Measurements from ENCODE around the gene RPAP3. TPM values are rescaled to one million over a fixed set of nuclear protein-coding genes. Genes with fewer than 3 reads are reported as not detected.

The RPAP3 gene
- total and polyA plus RNA-seq, 4 donors, result 5.5 to 8.1 (median 8.0) TPM

- no peak overlapping the region for H3K27ac ChIP-seq (ENCODE audit: low read depth in 1 of 2, low read length in 2 of 2)
- H3K9me3 ChIP-seq (ENCODE audit: control insufficient read depth in 4 of 4, low read length in 3 of 4), result no peaks in the 10 kb centered on the region
- no peaks in the 10 kb centered on the region for H3K4me1 ChIP-seq (ENCODE audit: control insufficient read depth in 4 of 4, insufficient read depth in 4 of 4, low read length in 3 of 4)
- no peak for TF ChIP-seq RXRA (IDR thresholded peaks at IDR 0.05)
- TF ChIP-seq YY1 (IDR thresholded peaks at IDR 0.05), result no peak
- TF ChIP-seq REST (IDR thresholded peaks at IDR 0.05), result no peak
- TF ChIP-seq RAD21 (IDR thresholded peaks at IDR 0.05), result no peak
- no peak for TF ChIP-seq TAF1 (conservative IDR thresholded peaks at IDR 0.05)
- no peak for TF ChIP-seq ATF3 (IDR thresholded peaks at IDR 0.05)
- TF ChIP-seq EGR1 (IDR thresholded peaks at IDR 0.05; ENCODE audit: low read depth in 2 of 2), result no peak
- no peak for TF ChIP-seq CTCF (IDR thresholded peaks at IDR 0.05; ENCODE audit: low read depth, low read length, missing input control)
- no peak for TF ChIP-seq HNF4G (IDR thresholded peaks at IDR 0.05)
- no peak for TF ChIP-seq FOXA1 (IDR thresholded peaks at IDR 0.05)
- TF ChIP-seq FOXA2 (IDR thresholded peaks at IDR 0.05), result no peak
- no peak for TF ChIP-seq MAX (IDR thresholded peaks at IDR 0.05)
- TF ChIP-seq ZBTB33 (IDR thresholded peaks at IDR 0.05), result no peak
- no peak for TF ChIP-seq HNF4A (conservative IDR thresholded peaks at IDR 0.05)
- no peak for DNase-seq (ENCODE audit: low spot score)
- whole genome bisulfite sequencing, result 87% methylated on average over 4 of the region's 4 CpGs
- H3K27me3 ChIP-seq (ENCODE audit: control insufficient read depth in 4 of 4, insufficient read depth in 4 of 4, low read length in 3 of 4), result no peaks in the 10 kb centered on the region
- no peak overlapping the region for H3K9ac ChIP-seq (ENCODE audit: low read depth in 1 of 2, low read length in 2 of 2)
- no peak overlapping the region for H3K4me3 ChIP-seq (ENCODE audit: low read depth in 1 of 3, low read length in 3 of 3)
- H3K36me3 ChIP-seq (ENCODE audit: control insufficient read depth in 4 of 4, insufficient read depth in 3 of 4, low read depth in 1 of 4, low read length in 3 of 4), result peaks cover 2 to 16% (median 15%) of the 10 kb centered on the region in 4 donors
Observed at GRCh38 chr12:47698055-47698454, 7.8 kb downstream of the RPAP3 start.

GRCh38 chr12:47689215-47689614 is 16.6 kb downstream of the RPAP3 start:
- Histone ChIP-seq H3K27me3 (ENCODE audit: control insufficient read depth in 4 of 4, insufficient read depth in 4 of 4, low read length in 3 of 4) (no peaks in the 10 kb centered on the region), H3K4me1 (ENCODE audit: control insufficient read depth in 4 of 4, insufficient read depth in 4 of 4, low read length in 3 of 4) (no peaks in the 10 kb centered on the region), H3K27ac (ENCODE audit: low read depth in 1 of 2, low read length in 2 of 2) (no peak overlapping the region), H3K4me3 (ENCODE audit: low read depth in 1 of 3, low read length in 3 of 3) (no peak overlapping the region), H3K9me3 (ENCODE audit: control insufficient read depth in 4 of 4, low read length in 3 of 4) (no peaks in the 10 kb centered on the region), H3K36me3 (ENCODE audit: control insufficient read depth in 4 of 4, insufficient read depth in 3 of 4, low read depth in 1 of 4, low read length in 3 of 4) (peaks cover 2 to 9% (median 6%) of the 10 kb centered on the region in 4 donors), H3K9ac (ENCODE audit: low read depth in 1 of 2, low read length in 2 of 2) (no peak overlapping the region)
- no peak for DNase-seq (ENCODE audit: low spot score)
- 85% methylated on average over 2 of the region's 2 CpGs for WGBS
- TF ChIP-seq TAF1 (conservative IDR thresholded peaks at IDR 0.05) (no peak), JUND (IDR thresholded peaks at IDR 0.05) (no peak), YY1 (IDR thresholded peaks at IDR 0.05) (no peak)
